Measurements from ENCODE around the gene RBM33. TPM values are rescaled to one million over a fixed set of nuclear protein-coding genes. Genes with fewer than 3 reads are reported as not detected.

The RBM33 gene
- total and polyA plus RNA-seq, 2 of the 13 experiments (the other 11 are each of a cell fraction or from before 2014, with no cell fraction given) = 12.4 to 28.9 TPM

GRCh38 chr7:155813125-155813524 is 168.7 kb downstream of the RBM33 start (continued):
- TF ChIP-seq PAXIP1 (CRISPR knock-in tag; conservative IDR thresholded peaks at IDR 0.05) (peak; percentile 91), ZBTB42 (CRISPR knock-in tag; IDR thresholded peaks at IDR 0.05) (no peak), ZNF740 (CRISPR knock-in tag; IDR thresholded peaks at IDR 0.05) (peak; percentile 96), ZNF841 (CRISPR knock-in tag; IDR thresholded peaks at IDR 0.05; ENCODE audit: borderline replicate concordance) (no peak), CHD4 (IDR thresholded peaks at IDR 0.05; ENCODE audit: borderline replicate concordance, low read length) (no peak), DPF2 (CRISPR knock-in tag; IDR thresholded peaks at IDR 0.05; ENCODE audit: borderline replicate concordance, low read depth) (peak; percentile 73), ZNF3 (CRISPR knock-in tag; IDR thresholded peaks at IDR 0.05) (no peak), SP1 (IDR thresholded peaks at IDR 0.05) (no peak), SP1 (CRISPR knock-in tag; IDR thresholded peaks at IDR 0.05) (no peak), DMTF1 (CRISPR knock-in tag; IDR thresholded peaks at IDR 0.05) (no peak), E2F5 (CRISPR knock-in tag; conservative IDR thresholded peaks at IDR 0.05) (no peak), UBTF (CRISPR knock-in tag; IDR thresholded peaks at IDR 0.05) (peak; percentile 38; the same call in 1 of the 2 replicates), CHCHD3 (CRISPR knock-in tag; IDR thresholded peaks at IDR 0.05) (no peak), FOXO4 (CRISPR knock-in tag; conservative IDR thresholded peaks at IDR 0.05) (no peak), NR2F2 (IDR thresholded peaks at IDR 0.05; ENCODE audit: borderline replicate concordance, low read depth) (no peak), NFIC (IDR thresholded peaks at IDR 0.05; ENCODE audit: low read length) (no peak), IRF9 (CRISPR knock-in tag; IDR thresholded peaks at IDR 0.05; ENCODE audit: borderline replicate concordance) (peak; percentile 41; the same call in 1 of the 2 replicates)
